HepG2 (cell line): Measurements from ENCODE around the gene SETD2. TPM values are rescaled to one million over a fixed set of nuclear protein-coding genes. Genes with fewer than 3 reads are reported as not detected.
A peak's percentile ranks its signal among the peaks of the same experiment; 100 is the strongest.

Experiments used
- DR1 ChIP-seq: sonication (generic); formaldehyde crosslinking; IDR thresholded peaks from 2 replicates; pipeline ENCODE4 v1.8.0; 2021; ENCODE audit warnings: mild to moderate bottlenecking, missing genetic modification reagents, inconsistent platforms
- FOXC1 ChIP-seq: sonication (generic); formaldehyde crosslinking; IDR thresholded peaks from 2 replicates; pipeline ENCODE4 v1.8.0; 2022; ENCODE audit warnings: mild to moderate bottlenecking, missing genetic modification reagents, borderline replicate concordance
- HMG20B ChIP-seq: conservative IDR thresholded peaks from 2 replicates; pipeline ENCODE4 v1.6.1; 2016; ENCODE audit warnings: missing genetic modification reagents, missing compliant biosample characterization
- MAF1 ChIP-seq: sonication (generic); formaldehyde crosslinking; IDR thresholded peaks from 2 replicates; pipeline ENCODE4 v1.5.0; 2020; ENCODE audit warnings: missing genetic modification reagents, borderline replicate concordance
- MYC ChIP-seq: sonication (generic); formaldehyde crosslinking; IDR thresholded peaks from 2 replicates; pipeline ENCODE4 v1.9.0; 2021; ENCODE audit warnings: missing genetic modification reagents, borderline replicate concordance
- POLR2AphosphoS5 ChIP-seq: IDR thresholded peaks from 2 replicates; pipeline ENCODE4 v1.6.1; 2012; ENCODE audit warnings: low read depth, low read length
- SRSF4 ChIP-seq: fragments of 200-400 bp; formaldehyde crosslinking; IDR thresholded peaks from one replicate; pipeline ENCODE4 v1.6.1; 2018; ENCODE audit warnings: mild to moderate bottlenecking, low read depth, low read length, moderate library complexity; ENCODE audit not compliant: poor library complexity, severe bottlenecking
- ZNF292 ChIP-seq: sonication (generic); formaldehyde crosslinking; IDR thresholded peaks from 2 replicates; pipeline ENCODE4 v1.8.1; 2022; ENCODE audit warnings: mild to moderate bottlenecking, low read depth, missing genetic modification reagents, borderline replicate concordance
- ZNF589 ChIP-seq: sonication (generic); formaldehyde crosslinking; conservative IDR thresholded peaks from 2 replicates; pipeline ENCODE4 v1.8.0; 2022; ENCODE audit warnings: mild to moderate bottlenecking, moderate library complexity, missing genetic modification reagents
- ZNF761 ChIP-seq: sonication (generic); formaldehyde crosslinking; conservative IDR thresholded peaks from 2 replicates; pipeline ENCODE4 v1.4.0; 2020; ENCODE audit warnings: mild to moderate bottlenecking, missing genetic modification reagents
- polyA plus RNA-seq, 8 experiments: library from polyadenylated mRNA; depleted of rRNA in 3 of 8; stranded (reverse) in 7 of 8; unstranded in 1 of 8; fragments of >200 nt; fragmentation: Illumina TruSeq in 4 of 8; extraction: Trizol in 4 of 8; gene quantifications; 2 replicates each; pipeline versions ENCODE4 v1.2.1 to v1.2.3, GENCODE V29; 2011 to 2016; ENCODE audit warnings: low read depth in 4 of 8, missing spikeins in 1 of 8, mixed read lengths in 1 of 8; ENCODE audit not compliant: insufficient read depth in 1 of 8
- total RNA-seq, 5 experiments: library from RNA; depleted of rRNA; stranded (reverse); fragments of >200 nt; fragmentation: Illumina TruSeq; extraction: Trizol; gene quantifications; 2 replicates each; pipeline ENCODE4 v1.2.3, GENCODE V29; 2016; ENCODE audit warnings: low read depth in 1 of 5
- TF ChIP-seq, protein P1 (sequence below): sonication (generic); formaldehyde crosslinking; IDR thresholded peaks from 2 replicates; pipeline ENCODE4 v1.8.0; 2023; ENCODE audit warnings: mild to moderate bottlenecking, missing genetic modification reagents
- TF ChIP-seq, protein P2 (sequence below): IDR thresholded peaks from 2 replicates; pipeline ENCODE4 v1.6.1; 2016; ENCODE audit warnings: low read depth
- TF ChIP-seq, protein P3 (sequence below): sonication (generic); formaldehyde crosslinking; conservative IDR thresholded peaks from 2 replicates; pipeline ENCODE4 v1.8.0; 2022; ENCODE audit warnings: mild to moderate bottlenecking, moderate library complexity, missing genetic modification reagents
- TF ChIP-seq, protein P4 (sequence below): IDR thresholded peaks from 2 replicates; pipeline ENCODE4 v1.6.1; 2016; ENCODE audit warnings: missing compliant biosample characterization, missing genetic modification reagents, borderline replicate concordance
- TF ChIP-seq, protein P5 (sequence below): sonication (generic); formaldehyde crosslinking; IDR thresholded peaks from 2 replicates; pipeline ENCODE4 v1.5.1; 2020; ENCODE audit warnings: mild to moderate bottlenecking, missing genetic modification reagents, borderline replicate concordance
- TF ChIP-seq, protein P6 (sequence below): sonication (generic); formaldehyde crosslinking; IDR thresholded peaks from 2 replicates; pipeline ENCODE4 v1.8.0; 2022; ENCODE audit warnings: missing genetic modification reagents, mild to moderate bottlenecking, inconsistent platforms, borderline replicate concordance

The SETD2 gene
- total and polyA plus RNA-seq, 2 of the 13 experiments (the other 11 are each of a cell fraction or from before 2014, with no cell fraction given), result 14.2 to 24.2 TPM

DNA sequence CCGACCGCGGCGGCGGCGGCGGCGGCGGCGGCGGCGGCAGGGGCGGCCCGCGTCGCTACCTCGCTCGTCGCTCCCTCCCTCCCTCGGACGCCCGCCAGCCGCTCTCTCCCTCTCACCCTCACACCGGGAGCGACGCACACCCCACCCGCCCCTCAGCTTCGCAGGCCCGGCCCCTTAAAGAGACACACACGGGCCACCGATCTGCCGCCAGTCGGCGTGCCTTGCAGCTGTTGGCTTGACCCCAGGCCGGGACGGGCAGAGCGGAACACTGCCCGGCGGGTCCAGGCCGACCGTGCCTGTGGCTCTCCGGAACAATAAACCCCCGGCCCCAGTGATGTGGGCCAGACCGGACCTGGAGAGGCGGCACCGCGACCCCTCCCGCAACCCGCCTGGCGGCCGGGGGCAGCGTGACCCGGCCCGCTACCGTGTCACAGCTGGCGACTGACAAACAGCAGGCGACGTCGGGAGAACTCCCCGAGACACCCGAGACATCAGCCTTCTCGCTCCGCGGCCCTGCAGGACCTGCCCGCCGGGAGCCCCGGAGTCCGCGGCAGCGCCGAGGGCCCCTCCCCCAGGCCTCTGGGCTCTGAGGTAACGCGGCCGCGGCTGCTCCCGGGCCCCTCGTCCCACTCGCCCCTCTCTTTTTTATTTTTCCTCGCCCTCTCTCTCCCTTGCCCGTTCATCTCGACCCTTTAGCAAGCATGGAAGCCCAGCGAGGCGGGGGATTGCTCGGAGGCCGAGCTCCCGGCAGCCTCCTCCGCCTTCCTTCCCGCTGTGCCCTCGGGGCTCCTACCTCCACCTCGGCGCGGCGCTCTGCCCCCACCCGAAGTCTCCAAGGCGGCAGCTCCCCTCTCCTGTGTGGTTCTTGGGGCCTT lies at the start of gene SETD2 (continued):
- TF ChIP-seq, protein P1, sequence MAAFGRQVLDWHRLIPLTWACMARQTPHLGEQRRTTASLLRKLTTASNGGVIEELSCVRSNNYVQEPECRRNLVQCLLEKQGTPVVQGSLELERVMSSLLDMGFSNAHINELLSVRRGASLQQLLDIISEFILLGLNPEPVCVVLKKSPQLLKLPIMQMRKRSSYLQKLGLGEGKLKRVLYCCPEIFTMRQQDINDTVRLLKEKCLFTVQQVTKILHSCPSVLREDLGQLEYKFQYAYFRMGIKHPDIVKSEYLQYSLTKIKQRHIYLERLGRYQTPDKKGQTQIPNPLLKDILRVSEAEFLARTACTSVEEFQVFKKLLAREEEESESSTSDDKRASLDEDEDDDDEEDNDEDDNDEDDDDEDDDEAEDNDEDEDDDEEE, result peak; percentile 51; the same call in 1 of the 2 replicates
- TF ChIP-seq, protein P2, sequence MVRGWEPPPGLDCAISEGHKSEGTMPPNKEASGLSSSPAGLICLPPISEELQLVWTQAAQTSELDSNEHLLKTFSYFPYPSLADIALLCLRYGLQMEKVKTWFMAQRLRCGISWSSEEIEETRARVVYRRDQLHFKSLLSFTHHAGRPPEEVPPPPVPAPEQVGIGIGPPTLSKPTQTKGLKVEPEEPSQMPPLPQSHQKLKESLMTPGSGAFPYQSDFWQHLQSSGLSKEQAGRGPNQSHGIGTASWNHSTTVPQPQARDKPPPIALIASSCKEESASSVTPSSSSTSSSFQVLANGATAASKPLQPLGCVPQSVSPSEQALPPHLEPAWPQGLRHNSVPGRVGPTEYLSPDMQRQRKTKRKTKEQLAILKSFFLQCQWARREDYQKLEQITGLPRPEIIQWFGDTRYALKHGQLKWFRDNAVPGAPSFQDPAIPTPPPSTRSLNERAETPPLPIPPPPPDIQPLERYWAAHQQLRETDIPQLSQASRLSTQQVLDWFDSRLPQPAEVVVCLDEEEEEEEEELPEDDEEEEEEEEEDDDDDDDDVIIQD (CRISPR knock-in tag), result no peak
- peak; percentile 60; the same call in 1 of the 2 replicates for TF ChIP-seq MYC
- TF ChIP-seq ZNF589, result 0 out of 2 replicates have a peak, but pooled peaks have one; percentile 6
- TF ChIP-seq, protein P3, sequence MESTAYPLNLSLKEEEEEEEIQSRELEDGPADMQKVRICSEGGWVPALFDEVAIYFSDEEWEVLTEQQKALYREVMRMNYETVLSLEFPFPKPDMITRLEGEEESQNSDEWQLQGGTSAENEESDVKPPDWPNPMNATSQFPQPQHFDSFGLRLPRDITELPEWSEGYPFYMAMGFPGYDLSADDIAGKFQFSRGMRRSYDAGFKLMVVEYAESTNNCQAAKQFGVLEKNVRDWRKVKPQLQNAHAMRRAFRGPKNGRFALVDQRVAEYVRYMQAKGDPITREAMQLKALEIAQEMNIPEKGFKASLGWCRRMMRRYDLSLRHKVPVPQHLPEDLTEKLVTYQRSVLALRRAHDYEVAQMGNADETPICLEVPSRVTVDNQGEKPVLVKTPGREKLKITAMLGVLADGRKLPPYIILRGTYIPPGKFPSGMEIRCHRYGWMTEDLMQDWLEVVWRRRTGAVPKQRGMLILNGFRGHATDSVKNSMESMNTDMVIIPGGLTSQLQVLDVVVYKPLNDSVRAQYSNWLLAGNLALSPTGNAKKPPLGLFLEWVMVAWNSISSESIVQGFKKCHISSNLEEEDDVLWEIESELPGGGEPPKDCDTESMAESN (CRISPR knock-in tag), result peak; percentile 41; the same call in 1 of the 2 replicates
- TF ChIP-seq FOXC1 (CRISPR knock-in tag), result peak; percentile 89; the same call in 1 of the 2 replicates
- TF ChIP-seq, protein P4, sequence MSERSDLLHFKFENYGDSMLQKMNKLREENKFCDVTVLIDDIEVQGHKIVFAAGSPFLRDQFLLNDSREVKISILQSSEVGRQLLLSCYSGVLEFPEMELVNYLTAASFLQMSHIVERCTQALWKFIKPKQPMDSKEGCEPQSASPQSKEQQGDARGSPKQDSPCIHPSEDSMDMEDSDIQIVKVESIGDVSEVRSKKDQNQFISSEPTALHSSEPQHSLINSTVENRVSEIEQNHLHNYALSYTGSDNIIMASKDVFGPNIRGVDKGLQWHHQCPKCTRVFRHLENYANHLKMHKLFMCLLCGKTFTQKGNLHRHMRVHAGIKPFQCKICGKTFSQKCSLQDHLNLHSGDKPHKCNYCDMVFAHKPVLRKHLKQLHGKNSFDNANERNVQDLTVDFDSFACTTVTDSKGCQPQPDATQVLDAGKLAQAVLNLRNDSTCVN (CRISPR knock-in tag), result 0 out of 2 replicates have a peak, but pooled peaks have one; percentile 44
- TF ChIP-seq HMG20B (CRISPR knock-in tag), result 0 out of 2 replicates have a peak, but pooled peaks have one; percentile 5
- TF ChIP-seq, protein P5, sequence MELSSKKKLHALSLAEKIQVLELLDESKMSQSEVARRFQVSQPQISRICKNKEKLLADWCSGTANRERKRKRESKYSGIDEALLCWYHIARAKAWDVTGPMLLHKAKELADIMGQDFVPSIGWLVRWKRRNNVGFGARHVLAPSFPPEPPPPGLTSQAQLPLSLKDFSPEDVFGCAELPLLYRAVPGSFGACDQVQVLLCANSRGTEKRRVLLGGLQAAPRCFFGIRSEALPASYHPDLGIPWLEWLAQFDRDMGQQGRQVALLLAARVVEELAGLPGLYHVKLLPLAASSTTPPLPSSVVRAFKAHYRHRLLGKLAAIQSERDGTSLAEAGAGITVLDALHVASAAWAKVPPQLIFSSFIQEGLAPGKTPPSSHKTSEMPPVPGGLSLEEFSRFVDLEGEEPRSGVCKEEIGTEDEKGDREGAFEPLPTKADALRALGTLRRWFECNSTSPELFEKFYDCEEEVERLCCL (CRISPR knock-in tag), result no peak
- no peak for TF ChIP-seq ZNF761 (CRISPR knock-in tag)
- TF ChIP-seq DR1 (CRISPR knock-in tag), result peak; percentile 54; the same call in 1 of the 2 replicates
- TF ChIP-seq MAF1, result peak; percentile 73; the same call in 1 of the 2 replicates
- TF ChIP-seq, protein P6, sequence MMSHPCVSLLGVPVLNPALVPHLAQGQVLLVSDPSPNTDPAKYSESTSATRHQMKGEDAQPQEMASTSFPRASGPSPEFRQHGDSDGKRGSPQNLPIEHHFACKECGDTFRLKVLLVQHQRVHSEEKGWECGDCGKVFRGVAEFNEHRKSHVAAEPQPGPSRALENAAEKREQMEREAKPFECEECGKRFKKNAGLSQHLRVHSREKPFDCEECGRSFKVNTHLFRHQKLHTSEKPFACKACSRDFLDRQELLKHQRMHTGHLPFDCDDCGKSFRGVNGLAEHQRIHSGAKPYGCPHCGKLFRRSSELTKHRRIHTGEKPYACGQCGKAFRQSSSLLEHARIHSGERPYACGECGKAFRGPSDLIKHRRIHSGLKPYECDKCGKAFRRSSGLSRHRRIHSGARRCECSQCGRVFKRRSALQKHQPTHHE (CRISPR knock-in tag), result peak; percentile 81
- peak; percentile 40 for TF ChIP-seq POLR2AphosphoS5
- TF ChIP-seq SRSF4, result no peak
- TF ChIP-seq ZNF292, result peak; percentile 29; the same call in 1 of the 2 replicates
